ENCODE measurements around the gene HSPA1A.

The HSPA1A gene

GRCh38 chr6:31784098-31784925 lies 31.0 kb upstream of the HSPA1A start:
- H4K20me1 ChIP-seq (ENCODE audit: insufficient read depth), result no peaks in the 10 kb centered on the region
- no peak overlapping the region for H3K27ac ChIP-seq
- H2AFZ ChIP-seq (ENCODE audit: low read depth), result no peak overlapping the region
- H3K27me3 ChIP-seq (ENCODE audit: insufficient read depth, low read depth), result no peaks in the 10 kb centered on the region
- H3K9ac ChIP-seq, result no peak overlapping the region
- no peak overlapping the region for H3K4me2 ChIP-seq
- H3K4me3 ChIP-seq (IDR thresholded peaks at IDR 0.05; ENCODE audit: insufficient read depth, low read depth, low read length), result no peak overlapping the region
- peaks cover 23% of the 10 kb centered on the region for H3K4me1 ChIP-seq (ENCODE audit: low read depth, poor library complexity, severe bottlenecking)
- peaks cover 11% of the 10 kb centered on the region; the same call in 1 of the 2 replicates for H3K36me3 ChIP-seq (ENCODE audit: insufficient read depth)
- H3K79me2 ChIP-seq (ENCODE audit: insufficient read depth, low read depth), result no peaks in the 10 kb centered on the region
- TF ChIP-seq CTCF (conservative IDR thresholded peaks at IDR 0.05; ENCODE audit: low read depth, low read length), result no peak

- no peak overlapping the region for H3K27ac ChIP-seq
- H4K20me1 ChIP-seq (ENCODE audit: insufficient read depth), result no peaks in the 10 kb centered on the region
- no peaks in the 10 kb centered on the region for H3K27me3 ChIP-seq (ENCODE audit: insufficient read depth, low read depth)
- H3K9ac ChIP-seq, result no peak overlapping the region
- peaks cover 35% of the 10 kb centered on the region for H3K4me1 ChIP-seq (ENCODE audit: low read depth, poor library complexity, severe bottlenecking)
- no peak for TF ChIP-seq CTCF (conservative IDR thresholded peaks at IDR 0.05; ENCODE audit: low read depth, low read length)
- no peak overlapping the region for H3K4me3 ChIP-seq (IDR thresholded peaks at IDR 0.05; ENCODE audit: insufficient read depth, low read depth, low read length)
- H3K79me2 ChIP-seq (ENCODE audit: insufficient read depth, low read depth), result peaks cover 4% of the 10 kb centered on the region; the same call in 1 of the 2 replicates
- H3K36me3 ChIP-seq (ENCODE audit: insufficient read depth), result peaks cover 11% of the 10 kb centered on the region; the same call in 1 of the 2 replicates
- H3K4me2 ChIP-seq, result no peak overlapping the region
- H2AFZ ChIP-seq (ENCODE audit: low read depth), result no peak overlapping the region
These were observed 29.9 kb upstream of the HSPA1A start for GRCh38 chr6:31785475-31785874.

GRCh38 chr6:31791324-31792089 lies 23.8 kb upstream of the HSPA1A start:
- Histone ChIP-seq H3K4me2 (no peak overlapping the region), H3K4me3 (IDR thresholded peaks at IDR 0.05; ENCODE audit: insufficient read depth, low read depth, low read length) (no peak overlapping the region), H3K4me1 (ENCODE audit: low read depth, poor library complexity, severe bottlenecking) (peaks cover 67% of the 10 kb centered on the region), H3K79me2 (ENCODE audit: insufficient read depth, low read depth) (peaks cover 37% of the 10 kb centered on the region), H2AFZ (ENCODE audit: low read depth) (no peak overlapping the region), H3K36me3 (ENCODE audit: insufficient read depth) (no peaks in the 10 kb centered on the region; the same call in 1 of the 2 replicates), H4K20me1 (ENCODE audit: insufficient read depth) (no peaks in the 10 kb centered on the region), H3K27me3 (ENCODE audit: insufficient read depth, low read depth) (no peaks in the 10 kb centered on the region), H3K27ac (no peak overlapping the region), H3K9ac (no peak overlapping the region)
- peak; percentile 61 for TF ChIP-seq CTCF (conservative IDR thresholded peaks at IDR 0.05; ENCODE audit: low read depth, low read length)

GRCh38 chr6:31792090-31792374 lies 23.3 kb upstream of the HSPA1A start:
- no peaks in the 10 kb centered on the region for H3K27me3 ChIP-seq (ENCODE audit: insufficient read depth, low read depth)
- H3K4me3 ChIP-seq (IDR thresholded peaks at IDR 0.05; ENCODE audit: insufficient read depth, low read depth, low read length), result no peak overlapping the region
- no peak overlapping the region for H3K27ac ChIP-seq
- H2AFZ ChIP-seq (ENCODE audit: low read depth), result no peak overlapping the region
- peaks cover 67% of the 10 kb centered on the region for H3K4me1 ChIP-seq (ENCODE audit: low read depth, poor library complexity, severe bottlenecking)
- no peak overlapping the region for H3K4me2 ChIP-seq
- H3K9ac ChIP-seq, result no peak overlapping the region
- no peaks in the 10 kb centered on the region; the same call in 1 of the 2 replicates for H3K36me3 ChIP-seq (ENCODE audit: insufficient read depth)
- H3K79me2 ChIP-seq (ENCODE audit: insufficient read depth, low read depth), result peaks cover 37% of the 10 kb centered on the region
- no peak for TF ChIP-seq CTCF (conservative IDR thresholded peaks at IDR 0.05; ENCODE audit: low read depth, low read length)
- no peaks in the 10 kb centered on the region for H4K20me1 ChIP-seq (ENCODE audit: insufficient read depth)
